ENCODE results near the gene LRRC40. TPM values are rescaled to one million over a fixed set of nuclear protein-coding genes. Genes with fewer than 3 reads are reported as not detected.

LRRC40 gene
- total RNA-seq, 1 experiment from 2014 or later, result 12.0 TPM

- H3K79me2 ChIP-seq (ENCODE audit: low read depth), result no peaks in the 10 kb centered on the region
- H4K20me1 ChIP-seq (ENCODE audit: insufficient read depth), result no peaks in the 10 kb centered on the region; the same call in 1 of the 2 replicates
- POLR2A ChIA-PET (ENCODE audit: unreplicated experiment), result no interaction called here
- CTCF ChIA-PET, result no interaction called here
- H3K9me2 ChIP-seq (ENCODE audit: insufficient read depth), result no peaks in the 10 kb centered on the region
- TF ChIP-seq EZH2 (IDR thresholded peaks at IDR 0.05; ENCODE audit: low read depth), result no peak
- no peak for TF ChIP-seq CTCF (conservative IDR thresholded peaks at IDR 0.05)
- no peaks in the 10 kb centered on the region for H3K4me1 ChIP-seq (replicated peaks; ENCODE audit: insufficient read depth)
- no peaks in the 10 kb centered on the region; the same call in 1 of the 2 replicates for H3F3A ChIP-seq (ENCODE audit: insufficient read depth, low read depth)
- H3K4me3 ChIP-seq, result no peak overlapping the region
- intact Hi-C loops (cut with micrococcal nuclease; ENCODE audit: unreplicated experiment), result no loop called here
- H2AFZ ChIP-seq, result no peak overlapping the region
- no peak overlapping the region for H3K27ac ChIP-seq
- no peak for DNase-seq
- H3K27me3 ChIP-seq (ENCODE audit: insufficient read depth, low read depth), result no peaks in the 10 kb centered on the region
- H3K9me3 ChIP-seq (ENCODE audit: insufficient read depth, low read depth), result no peaks in the 10 kb centered on the region
- BruUV-seq (replicated peaks), result no TSS peak
- no peaks in the 10 kb centered on the region for H3K36me3 ChIP-seq (ENCODE audit: low read depth)
- H3K4me2 ChIP-seq, result no peak overlapping the region
These were observed 65.0 kb downstream of the LRRC40 start for GRCh38 chr1:70140343-70140742.

GRCh38 chr1:70134148-70134547, 71.2 kb downstream of the LRRC40 start:
- intact Hi-C loops (cut with micrococcal nuclease; ENCODE audit: unreplicated experiment), result no loop called here
- Histone ChIP-seq H3K27me3 (ENCODE audit: insufficient read depth, low read depth) (no peaks in the 10 kb centered on the region), H3K9me3 (ENCODE audit: insufficient read depth, low read depth) (no peaks in the 10 kb centered on the region), H3K27ac (no peak overlapping the region), H3F3A (ENCODE audit: insufficient read depth, low read depth) (no peaks in the 10 kb centered on the region), H3K36me3 (ENCODE audit: low read depth) (no peaks in the 10 kb centered on the region), H3K4me2 (no peak overlapping the region), H3K4me3 (no peak overlapping the region), H4K20me1 (ENCODE audit: insufficient read depth) (no peaks in the 10 kb centered on the region), H2AFZ (no peak overlapping the region), H3K4me1 (replicated peaks; ENCODE audit: insufficient read depth) (no peaks in the 10 kb centered on the region), H3K9me2 (ENCODE audit: insufficient read depth) (no peaks in the 10 kb centered on the region), H3K79me2 (ENCODE audit: low read depth) (no peaks in the 10 kb centered on the region)
- CTCF ChIA-PET, result no interaction called here
- POLR2A ChIA-PET (ENCODE audit: unreplicated experiment), result no interaction called here
- no peak for TF ChIP-seq CTCF (conservative IDR thresholded peaks at IDR 0.05)
- no peak for TF ChIP-seq EZH2 (IDR thresholded peaks at IDR 0.05; ENCODE audit: low read depth)
- no peak for DNase-seq
- BruUV-seq (replicated peaks), result no TSS peak

- H3K9me3 ChIP-seq (ENCODE audit: insufficient read depth, low read depth), result no peaks in the 10 kb centered on the region
- no peak overlapping the region for H3K27ac ChIP-seq
- H3K9me2 ChIP-seq (ENCODE audit: insufficient read depth), result no peaks in the 10 kb centered on the region
- no peaks in the 10 kb centered on the region for H3K36me3 ChIP-seq (ENCODE audit: low read depth)
- H4K20me1 ChIP-seq (ENCODE audit: insufficient read depth), result no peaks in the 10 kb centered on the region
- ChIA-PET CTCF (no interaction called here), POLR2A (ENCODE audit: unreplicated experiment) (no interaction called here)
- no peak overlapping the region for H3K4me2 ChIP-seq
- no peak overlapping the region for H3K4me3 ChIP-seq
- no peaks in the 10 kb centered on the region for H3K27me3 ChIP-seq (ENCODE audit: insufficient read depth, low read depth)
- no TSS peak for BruUV-seq (replicated peaks)
- intact Hi-C loops (cut with micrococcal nuclease; ENCODE audit: unreplicated experiment), result no loop called here
- no peak for DNase-seq
- H2AFZ ChIP-seq, result no peak overlapping the region
- H3F3A ChIP-seq (ENCODE audit: insufficient read depth, low read depth), result no peaks in the 10 kb centered on the region
- H3K4me1 ChIP-seq (replicated peaks; ENCODE audit: insufficient read depth), result no peaks in the 10 kb centered on the region
- no peaks in the 10 kb centered on the region for H3K79me2 ChIP-seq (ENCODE audit: low read depth)
- TF ChIP-seq EZH2 (IDR thresholded peaks at IDR 0.05; ENCODE audit: low read depth), result no peak
- no peak for TF ChIP-seq CTCF (conservative IDR thresholded peaks at IDR 0.05)
These were observed 88.3 kb downstream of the LRRC40 start for GRCh38 chr1:70117046-70117445.

Measured in PC-9 (cell line).